ENCODE data around the gene RPS6KA2. TPM values are rescaled to one million over a fixed set of nuclear protein-coding genes. Genes with fewer than 3 reads are reported as not detected.

The RPS6KA2 gene
- polyA plus RNA-seq, 1 donor (not counting 4 experiments of a cell fraction or from before 2014, with no cell fraction given): 8.2 TPM

- H3K4me2 ChIP-seq (ENCODE audit: control insufficient read depth, extremely low read depth, insufficient read depth, low read depth, low read length): no peak overlapping the region
- peaks cover 4 to 8% of the 10 kb centered on the region in 2 experiments for H3K36me3 ChIP-seq (ENCODE audit: control insufficient read depth in 2 of 2, extremely low read depth in 1 of 2, insufficient read depth in 2 of 2, low read length in 2 of 2)
- H3K27me3 ChIP-seq (ENCODE audit: control insufficient read depth, extremely low read depth, insufficient read depth, low read length): no peaks in the 10 kb centered on the region
- no peaks in the 10 kb centered on the region for H4K20me1 ChIP-seq (ENCODE audit: control insufficient read depth, extremely low read depth, insufficient read depth, low read length)
- DNase-seq (ENCODE audit: low read depth, low spot score) (no peak), FAIRE-seq (no peak)
- H2AFZ ChIP-seq (ENCODE audit: control insufficient read depth, low read length): no peak overlapping the region
- no peak overlapping the region for H3K9ac ChIP-seq (ENCODE audit: control insufficient read depth, extremely low read depth, insufficient read depth, low read length)
- peaks cover 40% of the 10 kb centered on the region for H3K4me1 ChIP-seq (ENCODE audit: control insufficient read depth, extremely low read depth, insufficient read depth, low read length)
- TF ChIP-seq, protein P1, sequence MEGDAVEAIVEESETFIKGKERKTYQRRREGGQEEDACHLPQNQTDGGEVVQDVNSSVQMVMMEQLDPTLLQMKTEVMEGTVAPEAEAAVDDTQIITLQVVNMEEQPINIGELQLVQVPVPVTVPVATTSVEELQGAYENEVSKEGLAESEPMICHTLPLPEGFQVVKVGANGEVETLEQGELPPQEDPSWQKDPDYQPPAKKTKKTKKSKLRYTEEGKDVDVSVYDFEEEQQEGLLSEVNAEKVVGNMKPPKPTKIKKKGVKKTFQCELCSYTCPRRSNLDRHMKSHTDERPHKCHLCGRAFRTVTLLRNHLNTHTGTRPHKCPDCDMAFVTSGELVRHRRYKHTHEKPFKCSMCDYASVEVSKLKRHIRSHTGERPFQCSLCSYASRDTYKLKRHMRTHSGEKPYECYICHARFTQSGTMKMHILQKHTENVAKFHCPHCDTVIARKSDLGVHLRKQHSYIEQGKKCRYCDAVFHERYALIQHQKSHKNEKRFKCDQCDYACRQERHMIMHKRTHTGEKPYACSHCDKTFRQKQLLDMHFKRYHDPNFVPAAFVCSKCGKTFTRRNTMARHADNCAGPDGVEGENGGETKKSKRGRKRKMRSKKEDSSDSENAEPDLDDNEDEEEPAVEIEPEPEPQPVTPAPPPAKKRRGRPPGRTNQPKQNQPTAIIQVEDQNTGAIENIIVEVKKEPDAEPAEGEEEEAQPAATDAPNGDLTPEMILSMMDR (optimal IDR thresholded peaks at IDR 0.05 in 1 of 3, IDR thresholded peaks at IDR 0.05 in 1 of 3, conservative IDR thresholded peaks at IDR 0.05 in 1 of 3; ENCODE audit: extremely low read depth in 1 of 3, insufficient read depth in 2 of 3, low read length in 3 of 3): no peak
- H3K27ac ChIP-seq (ENCODE audit: control insufficient read depth, insufficient read depth, low read length): no peak overlapping the region
- H3K4me3 ChIP-seq (ENCODE audit: control insufficient read depth in 2 of 3, extremely low read depth in 1 of 3, insufficient read depth in 2 of 3, low read depth in 1 of 3, low read length in 3 of 3): no peak overlapping the region
- dilution Hi-C loops (cut with MboI; ENCODE audit: extremely low pct_ligation_motif_present, low sequenced_read_pairs): no loop called here
- no peaks in the 10 kb centered on the region for H3K9me3 ChIP-seq (ENCODE audit: control insufficient read depth, low read depth, low read length)
- H3K79me2 ChIP-seq (ENCODE audit: control insufficient read depth, insufficient read depth, low read length): no peaks in the 10 kb centered on the region
- H3K9me1 ChIP-seq (ENCODE audit: control insufficient read depth, extremely low read depth, insufficient read depth, low read length): no peaks in the 10 kb centered on the region
These were observed 7.9 kb downstream of the RPS6KA2 start for GRCh38 chr6:166618866-166619761.

GRCh38 chr6:166618251-166618650, 8.8 kb downstream of the RPS6KA2 start:
- H3K79me2 ChIP-seq (ENCODE audit: control insufficient read depth, insufficient read depth, low read length): no peaks in the 10 kb centered on the region
- peaks cover 35% of the 10 kb centered on the region for H3K4me1 ChIP-seq (ENCODE audit: control insufficient read depth, extremely low read depth, insufficient read depth, low read length)
- peaks cover 4 to 8% of the 10 kb centered on the region in 2 experiments for H3K36me3 ChIP-seq (ENCODE audit: control insufficient read depth in 2 of 2, extremely low read depth in 1 of 2, insufficient read depth in 2 of 2, low read length in 2 of 2)
- no peak overlapping the region for H3K27ac ChIP-seq (ENCODE audit: control insufficient read depth, insufficient read depth, low read length)
- H3K4me2 ChIP-seq (ENCODE audit: control insufficient read depth, extremely low read depth, insufficient read depth, low read depth, low read length): no peak overlapping the region
- H3K27me3 ChIP-seq (ENCODE audit: control insufficient read depth, extremely low read depth, insufficient read depth, low read length): no peaks in the 10 kb centered on the region
- H3K4me3 ChIP-seq (ENCODE audit: control insufficient read depth in 2 of 3, extremely low read depth in 1 of 3, insufficient read depth in 2 of 3, low read depth in 1 of 3, low read length in 3 of 3): no peak overlapping the region
- no peaks in the 10 kb centered on the region for H3K9me1 ChIP-seq (ENCODE audit: control insufficient read depth, extremely low read depth, insufficient read depth, low read length)
- dilution Hi-C loops (cut with MboI; ENCODE audit: extremely low pct_ligation_motif_present, low sequenced_read_pairs): no loop called here
- H3K9ac ChIP-seq (ENCODE audit: control insufficient read depth, extremely low read depth, insufficient read depth, low read length): no peak overlapping the region
- no peak for TF ChIP-seq EZH2 (IDR thresholded peaks at IDR 0.05; ENCODE audit: low read length)
- TF ChIP-seq, protein P1 (optimal IDR thresholded peaks at IDR 0.05 in 1 of 3, IDR thresholded peaks at IDR 0.05 in 1 of 3, conservative IDR thresholded peaks at IDR 0.05 in 1 of 3; ENCODE audit: extremely low read depth in 1 of 3, insufficient read depth in 2 of 3, low read length in 3 of 3): no peak
- DNase-seq (ENCODE audit: low read depth, low spot score) (no peak), FAIRE-seq (no peak)
- no peaks in the 10 kb centered on the region for H4K20me1 ChIP-seq (ENCODE audit: control insufficient read depth, extremely low read depth, insufficient read depth, low read length)
- H3K9me3 ChIP-seq (ENCODE audit: control insufficient read depth, low read depth, low read length): no peaks in the 10 kb centered on the region
- H2AFZ ChIP-seq (ENCODE audit: control insufficient read depth, low read length): no peak overlapping the region
